Calu3 (cell line): ENCODE measurements around the gene ATP8B3. TPM values are rescaled to one million over a fixed set of nuclear protein-coding genes. Genes with fewer than 3 reads are reported as not detected.

ENCODE experiments used
- BruUV-seq: library from RNA; stranded (reverse); fragments of 400-500 nt; replicated peaks from 2 replicates; lab custom pipeline; 2021; lab: Mats Ljungman, UMichigan
- CTCF ChIA-PET: fragments of 300-600 bp; sonication (Branson Sonifier 250); formaldehyde crosslinking; loops from one replicate; lab custom pipeline; 2022; ENCODE audit warnings: antibody characterized with exemption; lab: Charles Lee
- DNase-seq: peaks from one replicate; pipeline ENCODE4 v3.0.0; 2022
- H3K27ac Mint-ChIP-seq: one replicate; pipeline ENCODE4 v1.8.0; 2022; ENCODE audit warnings: mixed read lengths; ENCODE audit not compliant: unreplicated experiment
- H3K27me3 Mint-ChIP-seq: one replicate; pipeline ENCODE4 v1.8.0; 2022; ENCODE audit warnings: mixed read lengths; ENCODE audit not compliant: unreplicated experiment
- H3K36me3 Mint-ChIP-seq: one replicate; pipeline ENCODE4 v1.8.0; 2022; ENCODE audit warnings: mild to moderate bottlenecking, moderate library complexity, mixed read lengths; ENCODE audit not compliant: insufficient read depth, unreplicated experiment
- H3K4me1 Mint-ChIP-seq: one replicate; pipeline ENCODE4 v1.8.0; 2022; ENCODE audit warnings: mild to moderate bottlenecking, low read depth, mixed read lengths; ENCODE audit not compliant: unreplicated experiment
- H3K4me3 Mint-ChIP-seq: one replicate; pipeline ENCODE4 v1.8.0; 2022; ENCODE audit warnings: mild to moderate bottlenecking, low read depth, moderate library complexity, mixed read lengths; ENCODE audit not compliant: unreplicated experiment
- H3K9me3 Mint-ChIP-seq: one replicate; pipeline ENCODE4 v1.8.0; 2022; ENCODE audit warnings: low read depth, mixed read lengths; ENCODE audit not compliant: unreplicated experiment
- CTCF ChIP-seq: fragments of 200-600 bp; IDR thresholded peaks from one replicate; pipeline ENCODE4 v1.8.0; 2022; ENCODE audit warnings: antibody characterized with exemption; ENCODE audit not compliant: unreplicated experiment
- intact Hi-C: fragments of 100-400 bp; cut with micrococcal nuclease; formaldehyde crosslinking; loops from one replicate; pipeline ENCODE4 v1.10.0; 2022; ENCODE audit not compliant: unreplicated experiment
- total RNA-seq: library from RNA; stranded (reverse); gene quantifications from 2 replicates; pipeline ENCODE4 v1.2.3, GENCODE V29; 2022

ATP8B3 gene
- total RNA-seq, 1 experiment from 2014 or later, result 6.7 TPM

- Mint-ChIP-seq H3K4me3 (no peak overlapping the region), H3K36me3 (peaks cover 35% of the 10 kb centered on the region), H3K27me3 (no peaks in the 10 kb centered on the region), H3K4me1 (peaks cover 8% of the 10 kb centered on the region), H3K27ac (no peak overlapping the region), H3K9me3 (no peaks in the 10 kb centered on the region)
- no peak for TF ChIP-seq CTCF
- no peak for DNase-seq
- intact Hi-C loops, result no loop called here
- BruUV-seq, result no TSS peak
- CTCF ChIA-PET, result no interaction called here
These were observed 33.0 kb upstream of the ATP8B3 start for GRCh38 chr19:1845125-1845515.

GRCh38 chr19:1844513-1845124 lies 32.5 kb upstream of the ATP8B3 start:
- DNase-seq, result no peak
- no peak overlapping the region for H3K4me3 Mint-ChIP-seq
- CTCF ChIA-PET, result no interaction called here
- peaks cover 8% of the 10 kb centered on the region for H3K4me1 Mint-ChIP-seq
- BruUV-seq, result no TSS peak
- no peak for TF ChIP-seq CTCF
- intact Hi-C loops, result no loop called here
- H3K27ac Mint-ChIP-seq, result no peak overlapping the region
- no peaks in the 10 kb centered on the region for H3K9me3 Mint-ChIP-seq
- peaks cover 35% of the 10 kb centered on the region for H3K36me3 Mint-ChIP-seq
- no peaks in the 10 kb centered on the region for H3K27me3 Mint-ChIP-seq

GRCh38 chr19:1843646-1844394 lies 31.7 kb upstream of the ATP8B3 start:
- intact Hi-C loops, result no loop called here
- Mint-ChIP-seq H3K36me3 (peaks cover 35% of the 10 kb centered on the region), H3K27ac (no peak overlapping the region), H3K4me3 (no peak overlapping the region), H3K9me3 (no peaks in the 10 kb centered on the region), H3K27me3 (no peaks in the 10 kb centered on the region), H3K4me1 (peaks cover 8% of the 10 kb centered on the region)
- DNase-seq, result no peak
- BruUV-seq, result no TSS peak
- no peak for TF ChIP-seq CTCF
- CTCF ChIA-PET, result interaction anchor here (0.5 kb wide), 1 partner anchor 185 kb away, joined by 3 read pairs; no protein-coding TSS in a partner anchor

DNA sequence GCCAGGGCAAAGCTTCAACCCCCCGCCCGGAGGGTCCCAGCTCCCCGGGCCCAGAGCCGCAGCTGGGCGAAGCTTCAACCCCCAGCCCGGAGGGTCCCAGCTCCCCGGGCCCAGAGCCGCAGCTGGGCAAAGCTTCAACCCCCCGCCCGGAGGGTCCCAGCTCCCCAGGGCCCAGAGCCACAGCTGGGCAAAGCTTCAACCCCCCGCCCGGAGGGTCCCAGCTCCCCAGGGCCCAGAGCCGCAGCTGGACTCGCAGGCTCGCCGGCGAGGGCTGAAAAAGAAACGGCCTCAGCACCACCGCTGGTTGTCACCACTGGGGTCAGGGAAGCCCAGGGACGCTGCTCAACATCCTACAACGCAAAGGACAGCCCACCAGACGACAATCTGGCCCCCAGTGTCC lies 31.0 kb upstream of the ATP8B3 start:
- TF ChIP-seq CTCF, result no peak
- H3K9me3 Mint-ChIP-seq, result no peaks in the 10 kb centered on the region
- no peaks in the 10 kb centered on the region for H3K27me3 Mint-ChIP-seq
- H3K4me3 Mint-ChIP-seq, result no peak overlapping the region
- H3K4me1 Mint-ChIP-seq, result peaks cover 8% of the 10 kb centered on the region
- CTCF ChIA-PET, result interaction anchor here (0.5 kb wide), 1 partner anchor 185 kb away, joined by 3 read pairs; no protein-coding TSS in a partner anchor
- H3K36me3 Mint-ChIP-seq, result peaks cover 29% of the 10 kb centered on the region
- intact Hi-C loops, result no loop called here
- no peak overlapping the region for H3K27ac Mint-ChIP-seq
- DNase-seq, result no peak
- BruUV-seq, result no TSS peak
